ENCODE measurements around the gene EYA2. TPM values are rescaled to one million over a fixed set of nuclear protein-coding genes. Genes with fewer than 3 reads are reported as not detected.

The EYA2 gene
- total and polyA plus RNA-seq, 8 donors: 0.51 to 3.2 (median 1.4) TPM

DNA sequence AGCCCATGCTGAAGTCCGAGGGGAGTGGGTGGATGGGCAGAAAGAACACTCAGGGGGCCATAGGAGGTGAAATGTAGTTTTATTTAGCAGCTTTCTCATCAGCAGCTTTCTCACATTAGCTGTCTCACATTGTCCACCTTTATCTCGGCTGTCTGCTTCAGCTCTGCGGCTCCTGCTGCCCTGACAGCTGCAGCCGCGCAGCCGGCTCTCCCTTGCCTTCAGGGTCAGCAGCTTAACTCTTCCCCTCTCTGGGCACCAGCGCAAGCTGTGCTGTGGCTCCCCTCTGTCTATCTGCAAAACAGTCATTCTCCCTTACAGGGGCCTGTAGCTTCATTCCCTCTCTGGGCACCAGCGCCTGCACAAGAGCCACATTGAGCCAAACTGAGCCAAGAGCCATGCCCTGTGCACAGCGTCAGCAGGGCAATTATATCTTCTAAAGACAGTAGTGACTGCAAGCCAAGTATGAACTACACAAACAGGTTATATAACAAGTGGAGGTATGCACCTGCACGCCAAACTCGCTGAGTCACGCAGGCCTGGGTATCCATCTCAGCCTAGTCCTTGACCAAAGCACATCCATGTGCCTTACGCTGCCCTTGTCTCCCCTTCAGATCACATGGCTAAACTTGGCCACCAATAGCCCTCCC is 198.8 kb downstream of the EYA2 start:
- intact Hi-C loops (cut with DNase I): no loop called here
- no peak overlapping the region for H3K27ac ChIP-seq
- 55 to 68% methylated on average over 13 of the region's 13 CpGs for WGBS, 2 donors
- H3K9me3 ChIP-seq: no peaks in the 10 kb centered on the region
- H3K27me3 ChIP-seq: no peaks in the 10 kb centered on the region
- H3K4me3 ChIP-seq: no peak overlapping the region
- ATAC-seq: no peak
- no peak for FAIRE-seq
- DNase-seq: no peak
- no peak for TF ChIP-seq CTCF (IDR thresholded peaks at IDR 0.05)
- no peaks in the 10 kb centered on the region for H3K4me1 ChIP-seq
- H3K36me3 ChIP-seq: no peaks in the 10 kb centered on the region

GRCh38 chr20:47095690-47096089 is 201.0 kb downstream of the EYA2 start:
- DNase-seq: no peak
- FAIRE-seq: no peak
- Histone ChIP-seq H3K4me3 (no peak overlapping the region), H3K36me3 (no peaks in the 10 kb centered on the region), H3K27ac (no peak overlapping the region), H3K4me1 (no peaks in the 10 kb centered on the region), H3K9me3 (no peaks in the 10 kb centered on the region), H3K27me3 (no peaks in the 10 kb centered on the region)
- ATAC-seq: no peak
- TF ChIP-seq CTCF (IDR thresholded peaks at IDR 0.05): no peak
- WGBS, 2 donors: 23 to 33% methylated on average over 1 of the region's 1 CpG
- intact Hi-C loops (cut with DNase I): no loop called here

- no peaks in the 10 kb centered on the region for H3K4me1 ChIP-seq
- FAIRE-seq (no peak), ATAC-seq (no peak), DNase-seq (no peak)
- 50 to 68% methylated on average over 13 of the region's 13 CpGs for WGBS, 2 donors
- H3K27ac ChIP-seq: no peak overlapping the region
- no peak for TF ChIP-seq CTCF (IDR thresholded peaks at IDR 0.05)
- intact Hi-C loops (cut with DNase I): no loop called here
- H3K27me3 ChIP-seq: no peaks in the 10 kb centered on the region
- no peak overlapping the region for H3K4me3 ChIP-seq
- H3K9me3 ChIP-seq: no peaks in the 10 kb centered on the region
- H3K36me3 ChIP-seq: no peaks in the 10 kb centered on the region
Measured at GRCh38 chr20:47097691-47098622, 203.3 kb downstream of the EYA2 start.

GRCh38 chr20:47099093-47099492 is 204.4 kb downstream of the EYA2 start:
- DNase-seq (no peak), FAIRE-seq (no peak), ATAC-seq (no peak)
- TF ChIP-seq CTCF (IDR thresholded peaks at IDR 0.05): no peak
- H3K4me1 ChIP-seq: no peaks in the 10 kb centered on the region
- no peak overlapping the region for H3K27ac ChIP-seq
- H3K4me3 ChIP-seq: no peak overlapping the region
- H3K36me3 ChIP-seq: no peaks in the 10 kb centered on the region
- intact Hi-C loops (cut with DNase I): no loop called here
- H3K27me3 ChIP-seq: no peaks in the 10 kb centered on the region
- no peaks in the 10 kb centered on the region for H3K9me3 ChIP-seq
- 78 to 85% methylated on average over 7 of the region's 7 CpGs for WGBS, 2 donors

All from pancreas (tissue), 10 donors.